GM19238 (cell line): Measurements from ENCODE around the gene JUN.
"Not testable (repeated sequence)": the region's sequence is repeated elsewhere in the genome, so short reads cannot be mapped to it uniquely, and the experiment has no call there.

Experiments used
- DNase-seq: peaks from one replicate; pipeline ENCODE4 v3.0.0; 2011; ENCODE audit warnings: low spot score; ENCODE audit not compliant: insufficient read length

JUN gene

DNA sequence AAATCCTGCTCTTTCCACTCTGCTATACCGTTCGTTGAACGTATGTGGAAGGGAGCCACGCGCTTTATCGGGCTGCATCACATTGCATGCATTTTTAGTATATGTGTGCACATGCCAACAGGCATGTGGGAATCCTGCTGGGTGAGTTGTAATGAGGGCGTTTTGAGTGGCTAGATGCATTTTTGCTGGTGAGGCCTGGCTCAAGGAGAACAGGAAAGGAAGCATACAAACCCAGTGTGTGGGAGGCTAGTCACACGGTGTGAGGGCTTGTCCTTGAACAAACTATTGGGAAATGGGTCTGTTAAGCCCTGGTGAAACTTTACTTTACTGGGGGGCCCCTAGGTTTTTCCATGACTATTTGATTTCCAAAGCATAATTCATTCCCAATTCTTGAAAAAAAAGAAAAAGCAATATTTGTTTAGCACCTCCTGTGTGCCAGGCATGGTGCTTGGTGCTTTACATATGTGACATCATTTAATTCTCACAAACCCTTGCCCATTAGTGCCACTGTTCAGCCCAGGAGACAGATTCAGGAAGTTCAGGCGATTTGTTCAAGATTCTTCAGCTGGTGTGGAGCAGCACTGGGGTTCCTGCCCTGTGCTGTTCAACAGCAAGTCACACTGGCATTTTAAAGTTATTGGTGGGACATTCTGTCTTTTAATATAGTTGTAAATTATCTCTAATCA, 25.6 kb upstream of the JUN start:
- no peak for DNase-seq

DNA sequence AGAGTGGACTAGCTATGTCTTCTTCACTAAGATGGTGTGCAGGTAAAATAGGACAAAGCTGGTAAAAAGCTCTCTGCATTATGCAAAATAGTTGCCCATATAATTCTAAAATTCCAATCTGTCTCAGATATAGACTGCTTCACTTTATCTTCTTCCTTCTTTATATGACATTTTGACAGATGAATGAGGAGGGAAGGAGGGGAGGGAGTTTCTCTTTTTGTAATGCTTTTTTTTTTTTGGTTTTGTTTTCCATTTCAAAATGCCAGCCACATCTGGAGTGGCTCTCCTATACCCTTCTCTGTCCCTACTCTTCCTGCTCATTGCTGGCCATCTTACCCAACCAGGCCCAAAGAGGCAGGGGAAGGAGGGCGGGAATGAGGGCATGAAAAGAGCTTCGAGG, 24.2 kb upstream of the JUN start:
- DNase-seq: no peak

DNA sequence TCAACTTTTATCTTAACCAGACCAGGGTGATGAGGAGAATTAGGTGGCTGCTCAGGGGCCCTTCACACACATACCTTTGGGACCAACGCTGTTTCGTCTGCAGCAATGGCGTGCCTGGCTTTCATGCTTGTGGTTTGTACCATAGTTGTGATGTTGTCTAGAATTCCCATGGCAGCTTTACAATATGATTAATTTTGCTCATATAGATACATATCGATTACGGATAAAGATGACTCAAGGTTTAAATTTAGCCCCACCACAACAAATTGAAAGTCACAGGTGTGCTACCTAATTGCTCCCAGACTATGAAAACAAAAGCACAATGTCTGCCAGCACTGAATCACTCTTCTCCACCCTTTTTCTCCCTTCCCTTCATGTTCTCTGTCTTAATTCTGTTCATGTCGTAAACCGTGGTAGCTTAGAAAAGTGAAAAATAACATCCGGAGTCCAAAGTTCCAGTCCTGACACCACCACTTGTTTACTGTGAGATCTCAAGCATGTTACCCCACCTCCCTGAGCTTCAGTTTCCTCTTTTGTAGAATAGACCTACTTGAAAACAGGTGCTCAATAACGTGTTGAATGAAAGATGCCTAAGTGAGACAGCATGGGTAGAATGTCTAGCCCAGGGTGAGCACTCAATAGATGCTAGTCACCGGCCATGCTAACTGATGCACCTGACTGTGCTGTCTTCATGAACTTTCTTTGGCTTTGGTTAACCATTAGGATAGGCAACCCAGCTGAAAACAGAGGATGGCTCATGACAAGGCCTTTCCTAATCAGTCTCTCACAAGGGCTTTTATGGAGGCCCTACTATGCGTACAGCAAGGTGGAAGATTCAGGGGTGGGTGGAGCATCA, 22.1 kb upstream of the JUN start:
- DNase-seq: peak; percentile 15

DNA sequence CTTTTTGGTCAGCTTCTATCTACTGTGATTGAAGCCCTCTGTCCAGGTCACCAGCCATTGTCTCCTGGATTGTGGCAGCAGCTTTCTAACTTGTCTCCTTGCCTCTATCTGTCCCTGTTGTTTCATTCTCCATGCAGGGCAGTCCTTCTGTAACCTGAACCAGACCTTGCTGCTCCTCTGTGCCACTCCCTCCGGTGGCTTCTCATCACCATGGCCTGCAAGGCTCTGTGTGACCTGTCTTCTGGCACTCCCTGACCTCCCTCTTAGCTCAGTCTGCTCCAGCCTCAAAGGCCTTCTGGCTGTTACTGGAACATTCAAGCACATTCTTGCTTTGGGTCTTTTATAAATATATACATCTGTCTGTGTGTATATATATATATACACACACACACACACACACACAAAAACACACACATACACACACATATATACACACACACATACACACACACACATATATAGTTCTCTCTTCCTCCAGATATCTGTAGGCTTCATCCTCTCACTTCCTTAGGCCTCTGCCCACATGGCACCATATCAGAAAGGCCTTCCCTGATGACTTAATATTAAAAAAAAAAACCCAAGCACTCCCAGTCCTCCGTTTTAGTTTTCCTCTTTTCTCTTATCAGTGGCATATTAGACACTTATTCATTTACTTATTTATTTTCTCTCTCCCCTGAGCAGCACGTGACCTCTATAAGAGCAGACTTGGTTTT, 21.2 kb upstream of the JUN start:
- DNase-seq: no peak

DNA sequence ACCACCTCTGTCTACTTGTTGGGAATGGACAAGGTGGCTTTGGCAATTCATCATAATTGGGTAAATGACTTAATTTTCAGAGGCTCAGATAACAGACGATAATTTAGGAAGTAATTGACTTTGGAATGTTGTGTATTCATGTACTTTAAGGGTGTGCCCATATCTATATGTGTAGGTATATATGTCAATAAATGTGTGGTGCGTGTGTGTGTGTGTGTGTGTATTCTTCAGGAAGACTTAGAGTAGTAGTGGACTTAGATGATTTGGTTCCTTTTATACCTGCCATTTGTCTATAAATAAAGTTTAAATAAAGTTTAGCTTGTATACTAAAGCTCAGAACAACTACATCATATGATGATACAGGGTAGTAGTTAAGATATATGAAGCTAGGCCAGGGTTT, 20.0 kb upstream of the JUN start:
- no peak for DNase-seq

DNA sequence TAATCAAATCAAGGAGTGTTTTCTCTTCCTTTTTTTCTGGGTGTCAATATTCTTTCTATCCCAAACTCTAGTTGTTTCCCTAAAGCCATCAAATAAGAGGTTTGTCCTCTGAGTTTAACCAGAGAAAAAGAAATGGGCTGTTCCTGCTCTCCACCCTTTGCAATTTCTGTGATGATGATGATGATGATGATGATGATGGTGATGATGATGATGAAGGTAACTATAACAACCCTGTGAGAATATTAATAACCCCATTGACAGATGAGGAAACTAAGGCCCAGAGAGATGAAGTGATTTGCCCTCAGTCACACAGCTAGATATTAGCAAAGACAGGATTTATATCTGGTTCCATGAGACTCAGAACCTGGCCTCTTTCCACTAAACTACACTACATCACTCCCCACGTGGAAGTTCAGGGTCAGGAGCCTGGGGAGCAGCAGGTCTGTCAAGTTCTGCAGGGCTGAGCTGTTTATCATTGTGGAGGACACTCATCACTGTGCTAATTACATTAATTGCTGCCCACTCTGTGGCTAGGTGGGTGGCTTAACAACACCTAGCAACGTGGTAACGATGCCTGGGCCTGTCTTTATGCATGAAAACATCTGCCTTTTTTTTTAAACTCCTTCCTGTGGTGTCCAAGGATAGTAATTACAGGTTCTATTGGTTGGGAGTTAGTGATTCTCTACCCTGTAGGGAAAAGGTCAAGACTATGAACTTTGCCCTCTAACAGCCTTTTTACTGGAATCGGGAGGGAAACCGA, 19.0 kb upstream of the JUN start:
- no peak for DNase-seq

DNA sequence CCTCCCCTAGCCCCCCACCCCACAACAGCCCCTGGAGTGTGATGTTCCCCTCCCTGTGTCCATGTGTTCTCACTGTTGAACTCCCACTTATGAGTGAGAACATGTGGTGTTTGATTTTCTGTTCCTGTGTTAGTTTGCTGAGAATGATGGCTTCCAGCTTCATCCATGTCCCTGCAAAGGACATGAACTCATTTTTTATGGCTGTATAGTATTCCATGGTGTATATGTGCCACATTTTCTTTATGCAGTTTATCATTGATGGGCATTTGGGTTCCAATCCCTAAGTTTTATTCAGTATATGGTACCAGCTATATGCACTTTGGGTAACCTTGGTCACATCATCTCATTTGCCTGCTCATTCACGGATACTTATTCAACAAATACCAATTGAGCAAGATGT, 17.4 kb upstream of the JUN start:
- not testable (repeated sequence) for DNase-seq

DNA sequence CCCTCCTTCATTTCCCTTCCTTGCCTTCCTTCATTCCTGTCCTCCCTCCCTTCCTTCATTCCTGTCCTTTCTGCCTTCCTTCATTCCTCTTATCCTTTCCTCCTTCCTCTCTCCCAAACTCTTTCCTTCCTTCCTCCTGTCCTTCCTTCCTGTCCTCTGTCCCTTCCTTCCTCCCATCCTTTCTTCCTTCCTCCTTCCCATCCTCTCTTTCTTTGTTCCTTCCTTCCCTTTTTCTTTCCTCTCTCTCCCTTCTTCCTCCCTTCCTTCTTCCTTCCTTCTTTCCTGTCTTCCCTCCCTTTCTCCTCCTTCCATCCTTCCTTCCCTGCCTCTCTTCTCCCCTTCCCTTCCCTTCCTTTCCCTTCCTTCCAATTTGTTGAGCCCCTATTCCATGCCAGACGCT, 15.8 kb upstream of the JUN start:
- DNase-seq: no peak

DNA sequence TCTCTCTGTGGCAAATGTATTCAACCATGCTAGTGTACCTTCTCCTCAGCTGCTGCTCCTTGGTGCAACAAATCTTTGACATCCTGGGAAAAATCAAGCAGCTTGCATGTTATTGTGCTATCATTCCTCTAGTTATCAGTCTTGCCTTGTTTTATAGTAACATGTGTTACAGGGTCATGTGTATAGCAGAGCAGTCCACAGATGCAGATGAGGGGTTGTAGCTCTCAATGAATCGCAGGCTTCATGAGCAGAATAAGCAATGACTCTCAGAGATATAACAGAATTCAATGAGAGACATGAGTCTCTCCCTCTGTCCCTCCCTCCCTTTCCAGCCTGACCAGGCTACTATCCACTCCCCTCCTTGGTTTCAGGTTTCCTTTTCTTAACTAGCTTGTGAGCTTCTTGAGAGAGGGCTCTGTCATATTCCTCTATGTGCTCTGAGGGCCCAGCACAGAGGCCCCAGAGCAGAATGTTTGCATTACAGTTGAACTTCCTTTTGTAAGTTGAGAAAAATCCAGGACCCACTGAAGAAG, 15.1 kb upstream of the JUN start:
- no peak for DNase-seq

DNA sequence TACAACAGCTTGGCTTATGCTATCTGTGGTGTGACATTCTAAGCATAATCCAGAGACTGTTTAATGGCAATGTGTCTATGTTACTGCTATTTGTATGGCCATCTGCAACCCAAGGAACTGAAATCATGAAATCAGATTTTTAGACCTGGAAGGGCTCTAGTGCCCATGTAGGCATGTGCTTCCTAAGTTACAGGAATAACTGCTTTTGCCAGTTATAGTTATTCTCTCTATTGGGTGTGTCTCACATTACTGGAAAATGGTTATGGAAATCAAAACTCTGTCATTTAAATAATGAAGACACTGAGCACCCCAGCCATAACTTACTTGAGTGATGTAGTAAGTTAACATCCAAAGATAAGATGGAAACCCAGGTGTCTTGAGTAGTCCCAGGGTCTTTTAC, 12.6 kb upstream of the JUN start:
- DNase-seq: no peak

DNA sequence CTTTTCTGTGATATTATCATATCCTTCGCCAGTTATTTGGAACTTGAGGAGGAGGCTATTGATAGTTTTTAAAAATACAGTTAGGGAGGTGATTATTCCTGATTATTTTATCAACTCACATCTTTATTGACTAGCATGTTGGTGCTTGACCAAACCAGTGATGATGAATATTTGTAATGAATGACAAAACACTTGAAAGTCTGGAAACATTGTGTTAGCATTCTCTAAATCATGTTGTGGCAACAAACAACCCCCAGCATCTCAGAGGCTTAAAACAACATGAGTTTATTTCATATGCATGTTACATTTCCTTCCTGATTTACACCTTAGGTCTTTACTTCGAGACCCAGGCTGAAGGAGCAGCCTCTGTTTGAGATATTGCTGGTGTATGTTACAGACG, 10.7 kb upstream of the JUN start:
- DNase-seq: no peak

DNA sequence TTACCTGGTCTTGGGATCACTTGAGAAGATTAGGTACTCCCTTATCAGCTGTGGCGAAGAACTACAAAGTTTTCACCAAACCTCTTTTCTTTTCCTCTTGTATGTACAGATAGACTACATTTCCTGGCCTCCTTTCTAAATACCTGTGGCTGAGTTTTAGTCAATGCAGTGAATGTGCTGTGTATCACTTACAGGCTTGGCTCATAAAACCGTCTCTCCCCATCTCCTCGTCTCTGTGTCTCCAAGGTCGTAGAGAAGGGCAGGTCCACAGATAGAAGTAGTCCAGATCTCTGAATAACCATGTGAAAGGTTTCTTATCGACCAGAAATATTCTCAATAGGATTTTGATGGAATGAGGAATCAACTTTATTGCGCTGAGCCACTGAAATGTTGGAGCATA, 9.0 kb upstream of the JUN start:
- DNase-seq: no peak

DNA sequence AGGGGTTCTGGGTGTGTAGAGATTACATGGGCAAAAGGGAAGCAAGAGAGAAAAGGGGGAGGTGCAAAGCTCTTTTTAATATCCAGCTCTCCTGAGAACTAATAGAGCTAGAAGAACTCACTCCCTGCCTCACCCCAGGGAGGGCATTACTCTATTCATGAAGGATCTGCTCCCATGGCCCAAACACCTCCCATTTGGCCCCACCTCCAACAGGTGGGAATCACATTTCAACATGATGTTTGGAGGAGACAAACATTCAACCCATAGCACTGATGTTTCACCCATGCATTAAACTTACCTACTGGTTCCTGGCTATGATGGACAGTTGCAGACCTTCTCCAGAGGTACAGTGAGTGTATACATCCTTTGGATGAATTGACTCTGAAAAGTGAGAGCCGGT, 7.3 kb upstream of the JUN start:
- no peak for DNase-seq

DNA sequence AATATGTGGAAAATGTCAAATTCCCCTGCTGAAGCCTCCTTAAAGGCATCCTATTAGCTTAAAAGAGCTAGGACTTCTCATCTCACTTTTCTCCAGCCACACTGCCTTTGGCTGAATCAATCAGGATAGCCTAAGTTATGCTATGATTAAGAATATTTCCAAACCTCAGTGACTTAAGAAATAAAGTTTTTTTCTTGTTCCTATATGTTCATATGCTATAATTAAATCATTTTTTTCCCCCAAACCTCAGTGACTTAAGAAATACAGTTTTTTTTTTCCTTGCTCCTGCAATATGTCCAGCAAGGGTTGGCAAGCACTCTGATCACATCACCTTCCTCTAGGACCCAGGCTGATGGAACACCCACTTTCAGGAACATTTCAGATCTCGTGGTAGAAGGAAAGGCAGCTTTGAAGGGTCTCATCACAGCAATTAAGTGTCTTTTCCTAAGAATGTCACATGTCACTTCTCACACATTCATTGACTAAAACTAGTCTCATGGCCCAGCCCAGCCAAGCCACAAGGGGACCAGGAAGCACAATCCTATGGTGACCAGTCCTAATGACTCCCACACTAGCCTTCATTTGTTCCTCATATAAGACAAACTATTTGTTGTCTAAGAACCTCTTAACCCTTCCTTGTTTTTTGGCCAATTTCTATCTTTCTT, 6.3 kb upstream of the JUN start:
- no peak for DNase-seq

DNA sequence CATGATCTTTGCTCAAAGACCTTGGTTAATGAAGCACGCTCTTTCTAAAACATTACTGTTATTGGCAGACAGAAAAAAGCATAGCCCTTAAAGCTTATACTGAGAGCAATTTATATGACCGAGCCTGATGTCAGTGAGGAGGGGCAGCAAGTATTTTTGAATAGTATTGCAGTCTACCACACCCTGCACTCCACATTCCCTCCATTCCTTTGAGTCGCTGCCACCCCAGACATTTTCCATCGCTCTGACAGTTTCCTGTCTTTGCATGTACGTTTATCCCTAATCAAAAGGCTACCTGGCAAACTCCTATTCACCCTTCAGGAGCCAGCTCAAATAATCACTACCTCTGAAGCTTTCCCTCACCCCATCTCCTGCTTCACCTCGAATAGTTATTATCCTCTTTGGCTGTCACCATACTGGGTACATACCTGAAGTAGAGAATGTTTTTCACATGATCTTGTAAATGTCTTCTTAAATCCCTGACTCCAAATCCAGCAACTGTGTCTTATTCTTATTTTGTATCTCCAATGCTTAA, 5.5 kb upstream of the JUN start:
- DNase-seq: no peak

DNA sequence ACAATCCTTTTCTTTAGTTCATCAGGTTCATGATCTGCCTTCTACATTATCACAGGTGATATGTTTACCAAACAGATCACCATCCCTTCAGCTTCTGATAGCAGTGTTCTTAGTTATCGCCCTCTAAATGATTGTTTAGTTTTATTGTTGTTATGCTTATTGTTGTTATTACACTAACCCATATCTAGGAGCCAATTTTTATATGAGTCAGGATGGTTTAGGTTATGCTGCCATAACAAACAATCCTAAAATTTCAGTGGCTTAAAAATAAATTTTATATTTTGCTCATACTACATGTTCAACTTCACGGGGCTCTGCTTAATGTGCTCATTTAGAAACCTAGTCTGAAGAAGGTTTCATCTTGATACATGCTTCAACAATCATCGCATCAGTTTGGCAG, 4.4 kb upstream of the JUN start:
- DNase-seq: no peak

DNA sequence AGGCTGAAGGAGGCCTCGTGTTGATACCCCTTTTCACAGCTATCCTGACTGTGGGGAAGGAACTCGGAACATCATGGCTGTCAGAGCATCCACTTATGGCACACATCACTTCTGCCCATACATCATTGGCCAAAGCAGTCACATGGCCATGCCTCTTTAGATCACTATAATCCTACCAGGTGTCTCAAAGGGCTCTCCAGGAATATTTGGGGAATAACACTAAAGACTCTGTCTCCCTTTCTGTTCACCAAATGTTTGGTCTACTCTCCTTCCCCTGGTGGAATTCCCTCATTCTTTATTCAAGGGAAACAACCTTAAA, 3.0 kb upstream of the JUN start:
- DNase-seq: no peak

DNA sequence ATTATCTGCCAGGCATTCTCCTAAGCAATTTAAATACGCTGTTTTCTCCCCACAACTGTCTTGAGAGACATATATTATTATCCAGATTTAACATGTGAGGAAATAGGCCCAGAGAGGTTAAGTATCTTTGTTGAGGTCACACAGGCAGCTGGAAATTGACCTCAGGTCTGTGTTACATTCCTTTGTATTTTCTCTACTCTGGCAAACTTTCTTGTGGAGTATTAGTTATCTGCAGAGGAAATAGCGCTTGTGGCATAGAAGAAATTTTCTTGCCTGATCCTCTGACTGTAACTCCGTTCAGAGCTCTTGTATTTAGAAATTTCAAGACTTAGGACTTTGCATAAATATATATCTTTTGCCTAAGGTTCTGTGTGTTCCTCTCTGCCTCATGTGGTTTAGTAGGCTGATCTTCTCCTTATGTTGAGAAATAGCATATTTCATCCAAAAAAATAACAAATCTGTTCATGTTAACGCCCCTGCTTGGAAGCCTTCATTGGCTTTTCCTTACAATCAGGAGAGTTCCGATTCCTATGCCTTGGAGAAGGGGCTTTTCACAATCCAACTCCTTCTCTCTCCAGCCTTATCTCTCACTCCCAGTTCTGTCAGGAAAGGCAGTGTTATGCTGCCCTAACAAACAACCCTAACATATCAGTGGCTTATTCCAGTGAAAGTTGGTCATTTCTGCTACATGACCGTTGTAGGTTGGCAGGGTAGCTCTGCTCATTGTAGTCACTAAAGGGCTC, 2.5 kb upstream of the JUN start:
- DNase-seq: no peak

DNA sequence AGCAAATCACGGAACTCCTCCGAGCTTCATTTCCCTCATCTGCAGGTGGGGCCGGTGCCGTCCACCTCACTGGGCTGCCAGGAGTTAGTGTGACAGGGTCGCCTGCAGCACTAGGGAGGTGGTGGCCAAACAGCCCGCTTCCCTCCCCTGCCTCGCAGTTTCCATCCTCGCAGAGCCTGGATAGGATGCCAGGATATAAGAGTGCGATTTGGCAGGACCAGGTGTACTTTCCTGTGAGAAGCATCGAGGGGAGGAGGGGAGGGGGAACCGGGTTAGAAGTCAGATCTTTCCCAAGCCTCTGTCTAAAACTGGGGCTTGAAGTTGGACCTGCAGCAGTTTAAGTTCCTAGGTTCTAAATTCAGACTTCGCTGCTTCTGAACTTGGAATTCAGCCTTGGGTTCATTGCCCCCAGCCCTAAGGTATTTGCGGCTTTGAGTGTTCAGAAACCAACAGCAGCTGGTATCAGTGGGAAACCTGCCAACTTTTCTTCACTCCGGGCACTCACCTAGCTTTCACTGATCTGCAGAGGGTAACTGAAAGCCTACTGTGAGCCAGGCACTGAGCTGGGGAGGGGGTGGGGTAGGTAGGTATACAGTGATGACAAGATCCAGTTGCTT, 1.7 kb upstream of the JUN start:
- DNase-seq: no peak
